DMS 273 treated with DMSO at 0.1 percent for 48 hours (cell line): Measurements from ENCODE around the gene ENDOG.

Experiments
- DNase-seq: peaks from one replicate; lab custom pipeline; 2025; lab: John Stamatoyannopoulos, UW

Gene ENDOG

DNA sequence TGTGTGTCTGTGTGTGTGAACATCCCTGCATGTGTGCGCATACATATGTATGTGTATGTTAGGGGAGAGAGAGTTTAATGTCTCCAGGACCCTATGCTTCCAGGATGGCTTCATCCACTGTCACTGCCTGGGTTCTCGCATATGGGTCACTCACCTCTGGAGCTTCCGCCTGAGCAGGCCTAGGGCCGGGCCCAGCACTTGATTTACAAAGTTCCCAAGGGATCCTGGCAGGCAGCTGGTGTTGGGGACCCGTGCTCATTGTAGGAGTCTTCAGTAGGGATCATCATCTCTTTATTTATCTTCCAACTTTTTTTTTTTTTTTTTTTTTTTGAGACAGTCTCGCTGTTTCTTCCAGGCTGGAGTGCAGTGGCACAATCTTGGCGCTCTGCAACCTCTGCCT lies 18.2 kb upstream of the ENDOG start:
- DNase-seq = no peak

DNA sequence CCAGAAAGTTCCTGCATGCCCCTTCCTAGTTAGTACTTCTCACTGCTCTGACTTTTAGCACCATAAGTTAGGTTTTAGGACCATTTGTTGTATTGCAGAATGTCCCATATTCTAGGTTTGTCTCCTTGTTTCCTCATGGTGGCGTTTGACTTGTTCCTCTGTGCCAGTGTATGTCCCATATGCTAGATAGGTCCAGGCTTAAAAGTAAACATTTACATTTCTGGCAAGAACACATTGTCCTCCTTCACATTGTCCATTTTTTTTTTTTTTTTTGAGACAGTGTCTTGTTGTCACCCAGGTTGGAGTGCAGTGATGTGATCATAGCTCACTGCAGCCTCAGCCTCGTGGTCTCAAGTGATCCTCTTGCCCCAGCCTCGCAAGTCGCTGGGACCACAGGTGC lies 15.8 kb upstream of the ENDOG start:
- no peak for DNase-seq

DNA sequence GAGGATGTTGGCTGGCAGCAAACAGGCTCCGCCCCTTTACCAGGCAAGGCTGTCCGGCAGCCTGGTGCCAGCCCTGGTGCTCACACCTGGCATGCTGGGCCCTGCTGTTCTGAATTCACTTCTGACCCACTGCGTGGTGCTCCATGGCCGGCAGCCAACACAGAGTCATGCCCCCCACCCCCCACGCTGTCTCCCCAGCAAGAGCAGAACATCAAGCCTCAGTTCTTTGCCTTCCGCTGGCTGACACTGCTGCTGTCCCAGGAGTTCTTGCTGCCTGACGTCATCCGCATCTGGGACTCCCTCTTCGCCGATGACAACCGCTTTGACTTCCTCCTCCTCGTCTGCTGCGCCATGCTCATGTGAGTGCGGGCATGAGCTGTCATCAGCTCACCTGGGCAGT lies 12.6 kb upstream of the ENDOG start:
- DNase-seq = no peak

GRCh38 chr9:128807827-128808226 lies 10.5 kb upstream of the ENDOG start:
- no peak for DNase-seq

GRCh38 chr9:128808543-128808942 lies 9.8 kb upstream of the ENDOG start:
- no peak for DNase-seq

- DNase-seq = no peak
Observed at GRCh38 chr9:128809036-128809599, 9.2 kb upstream of the ENDOG start.

DNA sequence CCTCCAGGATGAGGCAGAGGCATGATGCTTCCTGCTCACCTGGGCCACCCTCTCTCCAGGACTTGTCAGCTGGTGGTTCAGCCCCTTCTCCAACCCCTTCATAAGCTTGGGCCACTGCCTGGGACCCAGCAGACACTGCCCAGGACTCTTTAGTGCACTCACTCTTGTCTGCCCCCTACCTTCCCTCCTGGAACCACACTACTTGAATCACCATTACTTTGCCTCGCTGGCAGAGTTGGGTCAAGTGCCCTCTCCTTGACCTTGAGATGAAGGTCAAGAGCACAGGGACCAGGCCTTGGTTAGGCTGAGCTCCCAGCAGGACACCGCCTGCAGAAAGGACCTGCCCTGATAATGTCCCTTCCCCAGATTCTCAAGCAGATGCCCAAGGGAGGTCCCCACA lies 8.5 kb upstream of the ENDOG start:
- no peak for DNase-seq

GRCh38 chr9:128810873-128811272 lies 7.4 kb upstream of the ENDOG start:
- no peak for DNase-seq

DNA sequence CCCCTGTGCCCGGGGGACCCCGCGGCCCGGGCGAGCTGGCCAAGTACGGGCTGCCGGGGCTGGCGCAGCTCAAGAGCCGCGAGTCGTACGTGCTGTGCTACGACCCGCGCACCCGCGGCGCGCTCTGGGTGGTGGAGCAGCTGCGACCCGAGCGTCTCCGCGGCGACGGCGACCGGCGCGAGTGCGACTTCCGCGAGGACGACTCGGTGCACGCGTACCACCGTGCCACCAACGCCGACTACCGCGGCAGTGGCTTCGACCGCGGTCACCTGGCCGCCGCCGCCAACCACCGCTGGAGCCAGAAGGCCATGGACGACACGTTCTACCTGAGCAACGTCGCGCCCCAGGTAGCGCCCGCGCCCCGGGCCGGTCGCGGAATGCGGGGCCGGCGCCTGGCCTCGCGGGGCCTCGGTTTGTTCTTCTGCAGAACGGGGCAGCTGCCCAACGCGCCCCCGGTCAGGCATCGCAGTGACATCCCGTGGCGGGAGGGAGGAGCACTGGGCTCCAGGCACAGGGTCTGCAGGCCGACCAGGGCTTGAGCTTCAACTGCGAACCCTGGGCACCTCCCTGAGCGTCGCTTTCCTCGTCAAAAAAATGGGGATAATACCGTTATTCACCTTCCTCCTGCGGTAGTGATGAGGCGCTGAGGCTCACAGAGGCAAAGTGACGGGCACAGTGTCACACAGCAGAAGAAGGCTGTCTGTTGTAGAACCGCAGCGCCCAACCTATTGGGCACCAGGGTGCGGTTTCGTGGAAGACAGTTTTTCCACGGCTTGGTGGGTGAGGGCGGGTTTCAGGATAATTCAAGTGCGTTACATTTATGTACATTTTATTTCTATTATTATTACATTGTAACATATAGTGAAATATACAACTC lies 777 bp downstream of the ENDOG start:
- no peak for DNase-seq

- no peak for DNase-seq
Observed at GRCh38 chr9:128819716-128820664, 1.7 kb downstream of the ENDOG start.

- DNase-seq = no peak
Observed at GRCh38 chr9:128820665-128821583, 2.6 kb downstream of the ENDOG start.

DNA sequence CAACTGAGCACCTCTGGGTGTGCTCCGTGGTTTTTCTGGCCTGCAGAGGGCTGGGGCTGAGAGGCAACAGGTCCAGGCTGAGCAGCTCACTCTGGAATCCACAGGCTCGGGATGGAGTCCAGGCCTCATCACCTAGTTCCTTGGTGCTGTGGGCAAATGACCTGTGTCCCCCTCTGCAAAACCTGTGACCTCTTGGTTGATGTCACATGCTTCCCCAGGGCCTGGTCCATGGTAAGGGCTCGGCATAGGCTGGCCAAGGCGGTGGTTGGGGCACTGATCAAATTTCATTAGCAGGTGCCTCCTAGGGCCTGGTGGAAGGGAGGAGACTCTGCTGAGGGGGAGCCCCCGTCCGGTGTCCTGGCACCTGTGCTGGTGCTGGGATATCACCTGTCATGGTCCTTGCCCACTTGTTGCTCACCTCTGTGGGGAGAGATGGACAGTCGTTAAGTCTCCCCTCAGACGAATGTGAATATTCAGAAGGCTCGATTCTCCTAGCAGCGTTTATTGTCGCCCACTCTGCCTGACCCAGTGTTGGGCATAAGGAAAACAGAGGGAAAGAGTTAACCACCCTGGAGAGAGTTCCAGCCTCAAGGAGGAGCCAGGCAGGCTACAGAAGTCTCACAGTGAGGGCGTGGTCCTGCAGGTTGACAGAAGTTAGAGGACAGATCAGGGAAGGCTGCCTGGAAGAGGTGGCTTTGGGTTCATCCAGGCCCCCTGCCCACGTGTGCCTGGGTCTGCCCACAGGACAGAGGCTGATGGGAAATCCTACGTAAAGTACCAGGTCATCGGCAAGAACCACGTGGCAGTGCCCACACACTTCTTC lies 3.5 kb downstream of the ENDOG start:
- no peak for DNase-seq

DNA sequence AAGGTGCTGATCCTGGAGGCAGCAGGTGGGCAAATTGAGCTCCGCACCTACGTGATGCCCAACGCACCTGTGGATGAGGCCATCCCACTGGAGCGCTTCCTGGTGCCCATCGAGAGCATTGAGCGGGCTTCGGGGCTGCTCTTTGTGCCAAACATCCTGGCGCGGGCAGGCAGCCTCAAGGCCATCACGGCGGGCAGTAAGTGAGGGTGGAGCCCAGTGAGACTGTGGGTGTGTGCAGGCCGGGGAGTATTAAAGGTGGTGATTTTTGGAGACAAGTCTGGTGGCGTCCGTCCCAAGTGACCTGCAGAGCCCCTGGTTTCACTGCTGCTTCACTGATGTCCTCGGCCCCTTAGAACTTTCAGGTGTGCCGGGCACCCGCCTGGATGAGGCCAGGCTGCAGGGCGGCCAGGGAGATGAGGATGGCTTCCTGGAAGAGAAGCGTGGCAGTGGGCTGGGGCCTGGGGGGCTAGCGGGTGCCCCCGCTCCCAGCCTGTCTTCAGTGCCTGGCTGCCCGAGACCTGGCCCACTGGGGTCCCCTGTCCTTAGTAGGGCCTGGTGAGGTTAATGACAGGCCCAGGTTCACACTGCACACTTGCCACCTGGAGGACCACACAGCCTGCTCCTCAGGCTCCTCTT lies 4.2 kb downstream of the ENDOG start:
- no peak for DNase-seq

- DNase-seq = no peak
Observed at GRCh38 chr9:128823362-128823902, 5.1 kb downstream of the ENDOG start.

DNA sequence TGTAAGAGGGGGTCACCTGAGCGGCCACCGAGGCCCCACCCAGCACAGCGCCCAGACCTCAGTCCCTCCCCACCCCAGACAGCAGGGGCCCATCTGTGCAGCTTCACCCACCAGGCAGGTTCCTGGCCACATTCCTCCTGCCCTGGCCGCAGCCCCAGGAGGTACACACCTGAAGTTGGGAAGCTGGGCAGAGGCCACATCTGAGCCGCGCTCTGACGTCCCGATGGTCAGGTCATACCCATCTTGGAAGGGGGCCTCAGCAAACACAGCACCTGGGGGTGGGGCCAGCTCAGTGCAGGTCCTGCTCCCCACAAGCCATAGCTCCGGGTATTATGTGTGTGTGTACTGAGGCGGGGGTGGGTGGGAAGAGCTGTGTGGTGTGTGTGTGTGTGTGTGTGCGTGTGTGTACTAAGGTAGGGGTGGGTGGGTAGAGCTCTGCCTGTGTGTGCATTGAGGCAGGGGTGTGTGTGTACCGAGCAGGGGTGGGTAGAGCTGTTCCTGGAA lies 5.7 kb downstream of the ENDOG start:
- DNase-seq = no peak

DNA sequence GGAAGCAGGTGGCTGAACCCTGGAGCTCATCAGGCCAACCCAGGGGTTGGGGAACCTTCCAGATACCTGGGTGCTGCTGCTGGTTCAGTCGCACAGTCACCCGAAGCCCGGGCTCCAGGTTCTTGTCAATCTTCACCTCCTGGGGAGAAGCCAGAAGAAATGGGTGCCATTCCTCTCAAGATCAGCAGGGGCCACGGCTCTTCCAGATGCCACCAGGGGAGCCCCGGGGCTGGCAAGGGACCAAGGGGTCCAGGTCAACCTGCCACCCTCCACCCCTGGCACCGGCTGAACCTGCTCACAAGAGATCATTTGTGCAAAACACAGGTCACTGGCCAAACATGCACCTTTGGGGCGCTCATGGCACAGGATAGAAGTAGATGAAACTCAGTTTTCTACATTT lies 6.6 kb downstream of the ENDOG start:
- DNase-seq = no peak

DNA sequence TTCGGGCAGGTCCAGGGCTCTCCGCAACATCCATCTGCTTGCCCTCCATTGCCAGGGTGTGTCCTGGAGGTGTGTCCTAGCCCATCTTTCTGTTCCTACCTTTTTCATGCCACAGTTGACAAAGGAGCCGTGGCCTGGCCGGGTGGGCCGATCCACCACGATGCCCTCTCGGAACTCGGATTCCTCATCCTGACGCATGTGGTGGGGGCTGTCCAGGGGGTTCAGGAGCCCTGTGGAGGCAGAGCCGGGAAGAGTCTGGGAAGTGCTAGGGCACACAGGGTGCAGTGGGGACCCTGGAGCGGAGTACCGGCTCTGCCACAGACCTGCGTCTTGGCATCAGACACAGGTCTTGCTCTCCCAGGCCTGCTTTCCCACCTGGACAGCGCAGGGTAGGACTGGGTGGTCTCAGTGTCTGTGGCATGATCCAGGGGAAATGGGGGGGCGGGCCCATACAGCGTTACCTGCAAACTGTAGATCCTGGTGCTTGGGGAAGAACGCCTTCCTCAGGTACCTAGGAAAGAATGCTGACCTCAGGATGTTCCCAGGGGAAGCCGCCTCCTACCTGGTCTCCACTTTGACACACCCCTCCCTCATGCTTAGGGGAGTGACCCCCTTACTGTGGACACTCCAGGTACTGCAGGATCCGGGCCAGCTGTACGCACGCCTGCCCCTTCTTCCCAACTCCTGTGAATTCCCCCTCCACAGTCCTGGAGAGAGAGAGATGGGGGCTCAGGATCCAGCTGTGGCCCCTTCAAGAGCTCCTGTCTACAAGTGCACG lies 7.8 kb downstream of the ENDOG start:
- DNase-seq = no peak

DNA sequence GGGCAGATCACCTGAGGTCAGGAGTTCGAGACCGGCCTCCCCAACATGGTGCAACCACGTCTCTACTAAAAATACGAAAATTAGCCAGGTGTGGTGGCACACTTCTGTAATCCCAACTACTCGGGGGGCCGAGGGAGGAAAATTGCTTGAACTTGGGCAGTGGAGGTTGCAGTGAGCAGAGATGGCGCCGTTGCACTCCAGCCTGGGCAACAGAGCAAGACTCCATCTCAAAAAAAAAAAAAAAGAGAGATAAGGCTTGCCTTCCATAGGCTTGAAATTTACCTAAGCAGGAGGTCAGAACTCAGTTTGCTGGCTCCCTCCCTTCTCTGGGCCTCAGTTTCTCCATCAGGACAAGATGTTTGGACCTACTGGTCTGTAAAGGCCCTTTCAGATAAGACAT lies 10.0 kb downstream of the ENDOG start:
- DNase-seq = no peak
